HL-60 (cell line): ENCODE measurements around the gene AQP1.

Experiments
- DNase-seq, 2 experiments: peaks; one replicate each; pipeline ENCODE4 v3.0.0-alpha.2; 2010 to 2020; ENCODE audit warnings: low read depth in 1 of 2, low spot score in 1 of 2
- H3K27ac ChIP-seq: fragments of 250-450 bp; sonication (Bioruptor Pico); replicated peaks from 2 replicates; pipeline ENCODE4 v1.5.1; 2020; ENCODE audit warnings: mild to moderate bottlenecking, moderate library complexity
- H3K27me3 ChIP-seq: fragments of 250-450 bp; sonication (Bioruptor Pico); 2 replicates; pipeline ENCODE4 v1.5.1; 2021; ENCODE audit warnings: mild to moderate bottlenecking, moderate library complexity; ENCODE audit not compliant: insufficient read depth, poor library complexity, severe bottlenecking
- H3K4me3 ChIP-seq: replicated peaks from 2 replicates; pipeline ENCODE4 v1.5.1; 2011; ENCODE audit warnings: mild to moderate bottlenecking, control low read depth, low read length; ENCODE audit not compliant: insufficient read depth
- GABPA ChIP-seq: IDR thresholded peaks from 2 replicates; pipeline ENCODE4 v1.6.1; 2012; ENCODE audit warnings: low read depth
- POLR2AphosphoS5 ChIP-seq: IDR thresholded peaks from 2 replicates; pipeline ENCODE4 v1.6.1; 2012; ENCODE audit warnings: low read depth
- REST ChIP-seq: IDR thresholded peaks from 2 replicates; pipeline ENCODE4 v1.6.1; 2012; ENCODE audit warnings: low read depth; ENCODE audit not compliant: insufficient replicate concordance
- SPI1 ChIP-seq: IDR thresholded peaks from 2 replicates; pipeline ENCODE4 v1.6.1; 2012; ENCODE audit warnings: low read depth, mild to moderate bottlenecking, borderline replicate concordance
- TF ChIP-seq, protein P1 (sequence below): IDR thresholded peaks from one replicate; pipeline ENCODE4 v1.5.1; 2011; ENCODE audit warnings: low read length, control low read depth, inconsistent platforms; ENCODE audit not compliant: insufficient read depth

Gene AQP1

DNA sequence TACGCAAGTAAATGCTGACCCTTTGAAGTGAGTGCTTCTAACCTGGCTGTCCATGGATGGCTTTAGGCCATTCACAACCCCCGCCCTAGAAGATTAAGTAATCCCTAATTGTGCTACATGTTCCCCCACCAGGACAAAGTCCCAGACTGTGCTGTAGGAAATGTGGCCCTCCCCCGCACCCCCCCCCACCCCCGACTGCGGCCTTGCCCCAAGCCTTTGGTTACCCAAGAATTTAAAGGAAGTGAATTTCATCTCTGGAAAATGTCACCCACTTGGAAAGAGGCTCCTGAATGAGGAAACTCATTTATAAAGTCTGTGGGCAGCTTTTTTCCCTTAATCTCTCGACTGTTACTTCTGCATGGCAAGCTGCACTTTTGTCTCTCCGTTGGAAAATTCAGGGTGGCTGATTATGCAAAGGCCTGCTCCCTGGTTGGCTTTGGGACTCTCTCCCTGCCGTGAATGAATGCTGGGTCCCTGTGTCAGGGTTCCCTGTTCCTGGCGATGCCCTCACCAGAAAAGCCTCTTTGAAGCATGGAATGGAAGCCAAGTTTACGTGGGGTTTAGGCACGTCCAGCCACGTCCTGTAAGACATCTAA is 31.4 kb upstream of the AQP1 start:
- DNase-seq: no peak
- TF ChIP-seq POLR2AphosphoS5: no peak
- no peak for TF ChIP-seq REST
- no peak for TF ChIP-seq GABPA
- 0 out of 2 replicates have a peak, but pooled peaks have one; percentile 13 for TF ChIP-seq SPI1
- TF ChIP-seq, protein P1, sequence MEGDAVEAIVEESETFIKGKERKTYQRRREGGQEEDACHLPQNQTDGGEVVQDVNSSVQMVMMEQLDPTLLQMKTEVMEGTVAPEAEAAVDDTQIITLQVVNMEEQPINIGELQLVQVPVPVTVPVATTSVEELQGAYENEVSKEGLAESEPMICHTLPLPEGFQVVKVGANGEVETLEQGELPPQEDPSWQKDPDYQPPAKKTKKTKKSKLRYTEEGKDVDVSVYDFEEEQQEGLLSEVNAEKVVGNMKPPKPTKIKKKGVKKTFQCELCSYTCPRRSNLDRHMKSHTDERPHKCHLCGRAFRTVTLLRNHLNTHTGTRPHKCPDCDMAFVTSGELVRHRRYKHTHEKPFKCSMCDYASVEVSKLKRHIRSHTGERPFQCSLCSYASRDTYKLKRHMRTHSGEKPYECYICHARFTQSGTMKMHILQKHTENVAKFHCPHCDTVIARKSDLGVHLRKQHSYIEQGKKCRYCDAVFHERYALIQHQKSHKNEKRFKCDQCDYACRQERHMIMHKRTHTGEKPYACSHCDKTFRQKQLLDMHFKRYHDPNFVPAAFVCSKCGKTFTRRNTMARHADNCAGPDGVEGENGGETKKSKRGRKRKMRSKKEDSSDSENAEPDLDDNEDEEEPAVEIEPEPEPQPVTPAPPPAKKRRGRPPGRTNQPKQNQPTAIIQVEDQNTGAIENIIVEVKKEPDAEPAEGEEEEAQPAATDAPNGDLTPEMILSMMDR: no peak
- H3K27me3 ChIP-seq: no peaks in the 10 kb centered on the region
- no peak overlapping the region for H3K27ac ChIP-seq
- no peak overlapping the region for H3K4me3 ChIP-seq

GRCh38 chr7:30880941-30881340 is 30.7 kb upstream of the AQP1 start:
- Histone ChIP-seq H3K27ac (no peak overlapping the region), H3K27me3 (no peaks in the 10 kb centered on the region), H3K4me3 (no peak overlapping the region)
- TF ChIP-seq POLR2AphosphoS5: no peak
- TF ChIP-seq, protein P1: no peak
- no peak for TF ChIP-seq GABPA
- no peak for TF ChIP-seq REST
- no peak for TF ChIP-seq SPI1
- no peak for DNase-seq

- no peak for DNase-seq
- H3K27me3 ChIP-seq: no peaks in the 10 kb centered on the region
- no peak overlapping the region for H3K27ac ChIP-seq
- TF ChIP-seq POLR2AphosphoS5 (no peak), REST (no peak), SPI1 (no peak), GABPA (no peak)
- TF ChIP-seq, protein P1: no peak
- no peak overlapping the region for H3K4me3 ChIP-seq
Observed at GRCh38 chr7:30881448-30881847, 30.2 kb upstream of the AQP1 start.
